Measurements from ENCODE around the gene RNFT2.

The RNFT2 gene

DNA sequence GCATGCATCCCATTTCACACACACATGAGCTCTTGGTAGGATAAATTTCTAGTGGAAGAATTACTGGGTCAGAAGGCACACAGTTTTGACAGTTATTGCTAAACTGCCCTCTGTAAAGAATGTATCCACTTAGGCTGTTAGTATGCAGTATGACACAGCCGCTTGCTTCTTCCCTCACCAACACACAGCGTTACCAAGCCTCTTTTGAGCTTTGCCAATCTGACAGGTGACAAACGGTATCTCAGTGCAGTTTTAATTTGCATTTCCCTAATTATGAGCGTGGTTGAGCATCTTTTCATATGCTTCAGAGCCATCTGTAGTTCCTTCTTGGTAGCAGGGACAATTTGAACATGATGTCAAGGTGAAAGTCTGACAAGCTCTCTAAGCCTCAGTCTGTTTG is 100.2 kb downstream of the RNFT2 start:
- no peak for DNase-seq

DNA sequence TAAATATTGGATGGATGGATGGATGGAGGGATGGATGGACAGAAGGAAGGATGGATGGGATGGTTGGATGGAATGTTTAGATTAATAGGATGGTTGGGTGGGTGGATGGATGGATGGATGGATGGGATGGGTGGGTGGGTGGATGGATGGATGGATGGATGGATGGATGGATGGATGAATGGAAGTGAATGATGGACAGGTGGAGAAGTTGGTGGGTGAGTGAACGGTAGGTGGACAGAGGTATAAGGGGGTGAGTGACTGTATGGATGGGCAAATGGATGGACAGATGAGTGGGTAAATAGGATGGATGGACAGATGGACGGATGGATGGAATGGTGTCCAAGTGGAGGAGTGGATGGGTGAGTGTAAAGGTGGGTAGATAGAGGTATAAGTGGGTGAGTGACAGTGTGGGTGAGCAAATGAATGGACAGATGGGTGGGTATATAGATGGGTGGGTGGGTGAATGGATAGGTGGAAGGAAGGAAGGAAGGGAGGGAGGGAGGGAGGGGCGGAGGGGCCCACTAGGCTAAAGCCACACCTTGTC is 101.2 kb downstream of the RNFT2 start:
- DNase-seq, result no peak

DNA sequence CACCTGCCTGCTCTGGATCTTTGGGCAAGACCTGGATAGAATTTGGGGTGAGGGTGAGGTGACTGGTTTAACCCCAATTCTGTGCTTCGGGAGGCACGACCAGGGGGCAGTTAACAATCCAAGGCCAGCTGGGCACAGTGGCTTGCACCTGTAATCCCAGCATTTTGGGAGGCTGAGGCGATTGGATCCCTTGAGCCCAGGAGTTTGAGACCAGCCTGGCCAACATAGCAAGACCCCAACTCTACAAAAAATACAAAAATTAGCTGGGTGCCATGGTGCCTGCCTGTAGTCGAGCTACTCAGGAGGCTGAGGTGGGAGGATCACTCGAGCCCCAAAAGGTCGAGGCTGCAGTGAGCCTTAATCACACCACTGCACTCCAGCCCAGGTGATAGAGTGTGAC is 105.0 kb downstream of the RNFT2 start:
- no peak for DNase-seq

- DNase-seq, result no peak
Measured at GRCh38 chr12:116849216-116849615, 111.1 kb downstream of the RNFT2 start.

- no peak for DNase-seq
Measured at GRCh38 chr12:116852303-116852702, 114.2 kb downstream of the RNFT2 start.

- DNase-seq, result no peak
Measured at GRCh38 chr12:116853507-116853906, 115.4 kb downstream of the RNFT2 start.

GRCh38 chr12:116855744-116856470 is 117.8 kb downstream of the RNFT2 start:
- DNase-seq, result no peak

GRCh38 chr12:116856729-116857128 is 118.6 kb downstream of the RNFT2 start:
- no peak for DNase-seq

DNA sequence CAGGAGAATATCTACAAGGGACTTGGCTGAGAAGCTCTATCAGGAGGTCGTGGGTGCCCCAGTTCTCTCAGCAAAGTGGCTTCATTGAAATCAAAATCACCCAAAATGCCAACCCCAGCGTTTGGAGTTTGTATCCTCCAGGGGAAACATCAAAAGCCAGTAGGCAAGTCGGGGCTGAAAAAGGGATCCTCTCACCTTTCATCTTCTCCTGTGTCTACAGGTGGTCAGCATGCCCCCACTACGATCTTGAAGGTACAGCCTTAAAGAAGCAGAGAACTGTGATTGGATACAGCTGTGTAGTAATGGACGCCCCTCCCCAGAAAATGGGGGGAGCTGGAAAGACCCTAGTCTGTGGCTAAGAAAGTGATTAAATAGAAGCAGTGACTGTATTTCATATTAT is 121.0 kb downstream of the RNFT2 start:
- no peak for DNase-seq

- DNase-seq, result no peak
Measured at GRCh38 chr12:116860263-116860662, 122.1 kb downstream of the RNFT2 start.

DNA sequence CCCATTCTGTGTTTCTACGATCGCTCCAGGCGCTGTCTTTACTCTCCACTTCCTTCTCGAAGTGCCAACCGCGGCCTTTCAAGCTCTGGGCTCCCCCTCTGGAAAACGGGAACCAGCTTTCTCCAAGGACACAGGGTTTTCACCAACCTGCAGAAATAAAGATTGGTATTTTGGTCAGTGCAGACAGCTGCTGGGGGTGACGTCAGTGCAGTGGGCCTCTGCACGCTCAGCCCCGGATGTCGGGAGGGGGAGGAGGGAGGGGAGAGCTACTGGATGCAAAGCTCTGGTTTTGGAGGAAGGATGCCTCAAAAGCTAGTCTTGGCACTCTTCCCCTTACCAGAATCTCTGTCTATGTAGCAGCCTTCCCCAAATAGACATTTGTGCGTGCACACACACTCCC is 123.2 kb downstream of the RNFT2 start:
- DNase-seq, result no peak

- no peak for DNase-seq
Measured at GRCh38 chr12:116862167-116862566, 124.1 kb downstream of the RNFT2 start.

GRCh38 chr12:116863275-116863767 is 125.2 kb downstream of the RNFT2 start:
- DNase-seq, result no peak

- no peak for DNase-seq
Measured at GRCh38 chr12:116864371-116865160, 126.5 kb downstream of the RNFT2 start.

DNA sequence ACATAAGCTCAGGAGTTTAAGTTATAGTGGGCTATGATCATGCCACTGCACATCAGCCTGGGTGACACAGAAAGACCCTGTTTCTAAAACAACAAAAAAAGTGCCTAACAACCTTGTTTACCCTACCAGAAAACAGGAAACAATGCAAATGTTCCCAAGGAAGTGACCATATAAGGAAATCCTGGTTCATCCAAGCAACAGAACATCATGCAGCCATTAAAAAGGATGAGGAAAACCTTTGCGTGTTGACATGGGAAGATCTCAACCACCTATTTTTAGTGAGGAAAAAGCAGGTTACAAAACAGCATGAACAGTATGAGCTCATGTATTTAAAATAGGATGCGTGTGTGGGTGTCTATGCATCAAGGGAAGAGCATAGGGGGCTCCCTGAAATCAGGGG is 129.4 kb downstream of the RNFT2 start:
- no peak for DNase-seq

- no peak for DNase-seq
Measured at GRCh38 chr12:116870306-116870705, 132.2 kb downstream of the RNFT2 start.

- DNase-seq, result no peak
Measured at GRCh38 chr12:116874324-116874995, 136.3 kb downstream of the RNFT2 start.

DNA sequence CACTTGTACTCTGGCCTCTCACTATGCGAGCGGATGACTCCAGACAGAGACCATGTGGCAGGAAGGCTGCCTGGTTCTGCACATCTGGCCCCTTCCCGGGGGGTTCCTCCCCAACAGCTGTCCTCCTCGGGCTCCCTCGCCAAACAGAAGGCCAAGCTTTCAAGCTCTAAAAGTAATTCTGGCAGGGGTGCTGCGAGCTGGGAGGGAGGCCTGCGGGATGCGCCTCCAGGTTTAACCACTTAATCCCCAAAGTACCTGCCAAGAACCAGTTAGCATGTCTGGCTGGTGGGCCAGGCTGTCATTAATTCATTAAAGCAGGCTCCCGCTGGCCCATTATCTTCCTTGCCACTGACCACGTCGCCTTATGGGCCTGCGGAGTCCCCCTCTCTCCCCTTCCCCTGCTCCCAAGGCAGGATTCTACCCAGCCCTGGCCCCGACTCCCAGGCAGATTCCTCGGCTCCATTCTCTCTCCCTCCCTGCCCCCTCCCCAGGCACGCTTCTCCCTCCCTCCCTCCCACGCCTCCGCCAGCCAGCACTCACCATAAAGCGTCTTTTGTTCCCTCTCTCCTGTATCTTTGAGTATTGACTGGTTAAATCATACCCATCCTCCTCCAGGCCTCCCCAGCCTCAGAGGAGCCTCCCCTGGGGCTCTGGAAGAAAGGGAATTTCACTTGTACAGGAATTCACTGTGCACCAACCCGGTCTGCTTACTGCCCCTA is 138.2 kb downstream of the RNFT2 start:
- DNase-seq, result no peak

DNA sequence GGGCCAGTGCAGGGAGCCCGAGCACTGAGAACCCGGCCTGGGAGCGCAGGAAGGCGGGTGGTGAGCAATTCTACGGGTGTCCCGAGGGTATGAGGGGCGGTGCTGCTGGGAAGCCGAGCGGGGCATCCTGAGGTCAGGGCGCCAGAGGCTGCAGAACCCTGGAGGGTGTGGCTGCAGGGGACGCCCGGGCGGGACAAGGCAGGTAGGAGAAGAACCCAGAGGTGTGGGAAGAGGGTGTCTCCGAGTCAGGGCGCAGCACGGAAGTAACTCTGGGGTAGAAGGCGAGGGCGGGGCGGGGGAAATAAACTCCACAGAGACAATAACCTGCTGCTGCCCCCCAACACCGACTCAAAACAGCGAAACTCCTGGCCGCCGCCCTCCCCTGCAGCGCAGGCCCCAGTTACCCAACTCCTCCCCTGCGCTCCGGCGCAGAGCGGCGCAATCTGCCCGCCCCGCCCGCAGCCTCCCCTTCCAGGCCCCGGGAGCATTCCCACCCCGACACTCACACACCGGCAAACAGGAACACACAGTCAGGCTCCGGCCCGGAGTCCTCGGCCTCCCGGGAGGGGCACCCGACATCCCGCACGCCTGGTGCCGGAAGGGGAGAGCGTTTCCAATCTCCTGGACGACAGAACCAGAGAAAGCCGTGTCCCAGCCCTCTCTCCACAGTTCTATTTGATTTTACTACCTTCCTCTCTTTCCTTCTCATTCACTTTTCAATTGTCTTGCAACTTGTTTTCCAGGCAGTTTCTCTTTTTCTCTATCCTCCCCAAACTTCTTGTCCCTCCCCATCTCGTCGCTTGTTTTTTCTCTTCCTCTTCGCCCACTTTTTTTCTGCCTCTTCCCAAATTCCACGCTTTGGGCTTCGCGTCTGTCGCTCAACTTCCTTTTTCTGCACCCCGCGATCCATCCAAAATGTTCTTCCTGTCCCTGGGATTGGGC is 140.7 kb downstream of the RNFT2 start:
- DNase-seq, result no peak

DNA sequence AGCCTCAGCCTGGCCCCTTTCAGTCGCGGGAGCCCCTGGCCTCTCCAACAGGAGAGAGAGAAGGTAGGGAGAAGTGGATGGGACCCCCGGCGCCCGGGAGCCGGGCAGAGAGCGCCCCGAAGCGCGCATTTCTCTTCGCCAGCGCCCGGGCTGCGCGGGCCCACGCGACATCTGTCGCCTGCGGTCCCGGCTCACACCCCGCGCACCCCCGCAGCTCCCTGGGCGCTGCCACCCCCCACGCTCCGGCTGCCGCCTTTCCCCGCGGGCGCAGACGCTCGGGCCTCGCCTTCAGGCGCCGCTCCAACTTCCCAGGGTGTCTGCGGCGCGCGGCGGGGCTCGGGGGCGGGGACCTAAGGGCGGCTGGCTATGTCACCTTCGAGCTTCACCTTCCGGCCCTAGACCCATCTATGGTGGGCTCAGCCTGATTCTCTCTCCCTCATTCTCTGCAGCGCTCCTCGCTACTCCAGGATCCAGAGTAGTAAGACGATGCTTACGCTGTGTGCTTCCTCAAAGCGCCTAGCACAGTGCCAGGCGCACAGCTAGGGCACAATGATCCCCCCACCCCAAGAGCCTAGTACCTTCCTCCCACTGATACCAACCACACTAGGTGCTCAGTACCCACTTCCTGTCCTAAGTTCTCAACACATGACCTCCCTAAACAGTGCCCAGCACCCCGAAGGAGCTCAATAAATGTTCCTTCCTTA is 141.5 kb downstream of the RNFT2 start:
- DNase-seq, result no peak
